Activated CD8-positive, alpha-beta T cell treated with anti-CD3 and anti-CD28 coated beads, Interleukin-2, amount 10 ng/mL, durations not matched to agents 7 days and 5 days (primary cell): Measurements from ENCODE around the gene HACL1. TPM values are rescaled to one million over a fixed set of nuclear protein-coding genes. Genes with fewer than 3 reads are reported as not detected.

Experiments
- ATAC-seq: fragments of 150-1000 bp; cut with Tn5 transposase; one replicate; pipeline ENCODE4 v1.10.0; 2021; ENCODE audit warnings: moderate library complexity
- CTCF ChIA-PET: fragments of 350-600 bp; sonication (Branson Sonifier 250); formaldehyde crosslinking; loops from one replicate; lab custom pipeline; 2021; ENCODE audit warnings: antibody characterized with exemption; lab: Charles Lee
- POLR2A ChIA-PET: fragments of 350-600 bp; sonication (Branson Sonifier 250); formaldehyde crosslinking; loops from one replicate; lab custom pipeline; 2021; ENCODE audit warnings: antibody characterized with exemption; lab: Charles Lee
- DNase-seq: peaks from one replicate; pipeline ENCODE4 v3.0.0-alpha.2; 2020
- H3K27ac Mint-ChIP-seq: one replicate; pipeline ENCODE4 v1.8.0; 2021; ENCODE audit warnings: mild to moderate bottlenecking, mixed read lengths
- H3K27me3 Mint-ChIP-seq: one replicate; pipeline ENCODE4 v1.8.0; 2021; ENCODE audit warnings: low read depth, mixed read lengths
- H3K36me3 Mint-ChIP-seq: one replicate; pipeline ENCODE4 v1.8.0; 2021; ENCODE audit warnings: low read depth, mixed read lengths
- H3K4me1 Mint-ChIP-seq: one replicate; pipeline ENCODE4 v1.8.0; 2021; ENCODE audit warnings: low read depth, mixed read lengths
- H3K4me3 Mint-ChIP-seq: one replicate; pipeline ENCODE4 v1.8.0; 2021; ENCODE audit warnings: mild to moderate bottlenecking, mixed read lengths
- H3K9me3 Mint-ChIP-seq: one replicate; pipeline ENCODE4 v1.8.0; 2022; ENCODE audit warnings: mixed read lengths; ENCODE audit not compliant: insufficient read depth
- total RNA-seq, 2 experiments: library from RNA; stranded (reverse); gene quantifications; one replicate each; pipeline ENCODE4 v1.2.3, GENCODE V29; 2021

Gene HACL1
- total RNA-seq, 2 experiments from 2014 or later, result 23.9 to 24.9 TPM

DNA sequence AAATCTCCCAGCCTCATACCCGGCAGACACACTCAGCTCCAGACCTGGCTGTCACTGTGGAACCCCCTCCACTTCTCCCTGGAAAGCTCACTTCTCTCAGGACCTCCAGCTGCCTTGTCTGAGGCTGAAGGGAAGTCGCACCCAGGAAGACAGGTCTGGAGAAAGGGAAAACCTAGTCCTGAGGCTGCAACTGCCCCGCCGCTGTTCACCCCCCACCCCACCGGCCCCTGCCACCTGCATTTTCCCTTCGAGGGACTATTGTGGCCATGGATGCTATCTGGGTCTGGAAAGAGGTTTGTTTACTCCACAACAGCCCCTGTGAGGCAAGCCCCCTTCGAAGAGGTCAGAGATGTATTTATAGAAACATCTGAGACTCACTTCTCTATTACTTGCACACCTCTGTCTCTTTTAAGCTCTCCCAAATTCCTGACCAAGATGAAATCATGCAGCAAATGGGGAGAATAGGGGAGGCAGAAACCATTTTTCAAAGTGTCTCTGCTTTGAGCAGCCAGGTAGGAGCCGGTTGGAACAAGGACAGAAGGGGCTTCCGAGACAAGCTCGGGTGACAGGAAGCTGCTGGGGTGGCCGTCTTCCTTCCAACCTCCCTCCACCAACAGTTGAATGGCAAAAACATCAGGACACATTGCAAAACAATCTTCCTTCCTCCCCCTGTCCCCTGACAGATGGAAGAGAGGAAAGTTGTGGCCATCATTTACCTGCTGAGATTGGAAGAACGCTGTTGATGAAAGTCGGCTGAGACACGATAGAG is 80.4 kb downstream of the HACL1 start:
- peaks cover 2% of the 10 kb centered on the region for H3K36me3 Mint-ChIP-seq
- DNase-seq (no peak), ATAC-seq (peak; percentile 36)
- H3K4me1 Mint-ChIP-seq, result peaks cover 26% of the 10 kb centered on the region
- H3K4me3 Mint-ChIP-seq, result peak overlapping the region; percentile 67
- H3K9me3 Mint-ChIP-seq, result no peaks in the 10 kb centered on the region
- POLR2A ChIA-PET, result no interaction called here
- peak overlapping the region; percentile 71 for H3K27ac Mint-ChIP-seq
- H3K27me3 Mint-ChIP-seq, result no peaks in the 10 kb centered on the region
- CTCF ChIA-PET, result interaction anchor here (1.1 to 1.4 kb wide), 4 partner anchors 15 to 44 kb away, joined by 3 to 7 read pairs (median 5); no protein-coding TSS in a partner anchor

DNA sequence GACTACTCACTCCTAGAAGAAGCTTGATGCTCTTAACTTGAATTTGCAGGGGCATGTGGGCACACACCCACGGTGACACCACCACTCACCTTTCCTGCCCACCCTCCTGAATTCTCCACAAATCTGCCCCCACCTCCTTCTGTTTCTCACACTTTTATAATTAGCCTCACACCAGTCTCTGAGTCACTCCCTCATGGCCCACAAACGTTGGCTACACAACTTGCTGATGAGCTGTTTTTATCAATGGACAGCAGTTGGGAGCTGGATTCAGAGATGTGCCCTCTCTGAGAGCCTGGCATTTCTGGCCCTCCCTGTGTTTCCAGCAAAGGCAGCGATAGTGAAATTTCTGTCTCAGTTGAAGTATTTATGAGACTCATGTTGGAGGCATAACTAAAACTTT is 81.2 kb downstream of the HACL1 start:
- DNase-seq, result no peak
- ChIA-PET CTCF (interaction anchor here (1.3 to 1.6 kb wide), 2 partner anchors 16 to 252 kb away, joined by 4 to 7 read pairs; no protein-coding TSS in a partner anchor), POLR2A (no interaction called here)
- no peak for ATAC-seq
- H3K4me1 Mint-ChIP-seq, result peaks cover 26% of the 10 kb centered on the region
- no peaks in the 10 kb centered on the region for H3K27me3 Mint-ChIP-seq
- peaks cover 2% of the 10 kb centered on the region for H3K36me3 Mint-ChIP-seq
- H3K27ac Mint-ChIP-seq, result peak overlapping the region; percentile 18
- peak overlapping the region; percentile 67 for H3K4me3 Mint-ChIP-seq
- H3K9me3 Mint-ChIP-seq, result no peaks in the 10 kb centered on the region

GRCh38 chr3:15519096-15519495 is 82.3 kb downstream of the HACL1 start:
- Mint-ChIP-seq H3K36me3 (peaks cover 2% of the 10 kb centered on the region), H3K27me3 (no peaks in the 10 kb centered on the region), H3K9me3 (no peaks in the 10 kb centered on the region), H3K4me1 (peaks cover 26% of the 10 kb centered on the region), H3K4me3 (no peak overlapping the region), H3K27ac (no peak overlapping the region)
- DNase-seq, result no peak
- ChIA-PET CTCF (interaction anchor here (1.6 kb wide), 1 partner anchor 251 kb away, joined by 4 read pairs; no protein-coding TSS in a partner anchor), POLR2A (no interaction called here)
- no peak for ATAC-seq

GRCh38 chr3:15514663-15515340 is 86.6 kb downstream of the HACL1 start:
- Mint-ChIP-seq H3K9me3 (no peaks in the 10 kb centered on the region), H3K27ac (no peak overlapping the region), H3K36me3 (no peaks in the 10 kb centered on the region), H3K4me1 (peaks cover 8% of the 10 kb centered on the region), H3K4me3 (no peak overlapping the region), H3K27me3 (no peaks in the 10 kb centered on the region)
- POLR2A ChIA-PET, result no interaction called here
- CTCF ChIA-PET, result interaction anchor here (0.9 kb wide), 1 partner anchor 9 kb away, joined by 3 read pairs; no protein-coding TSS in a partner anchor
- DNase-seq, result no peak
- ATAC-seq, result no peak

DNA sequence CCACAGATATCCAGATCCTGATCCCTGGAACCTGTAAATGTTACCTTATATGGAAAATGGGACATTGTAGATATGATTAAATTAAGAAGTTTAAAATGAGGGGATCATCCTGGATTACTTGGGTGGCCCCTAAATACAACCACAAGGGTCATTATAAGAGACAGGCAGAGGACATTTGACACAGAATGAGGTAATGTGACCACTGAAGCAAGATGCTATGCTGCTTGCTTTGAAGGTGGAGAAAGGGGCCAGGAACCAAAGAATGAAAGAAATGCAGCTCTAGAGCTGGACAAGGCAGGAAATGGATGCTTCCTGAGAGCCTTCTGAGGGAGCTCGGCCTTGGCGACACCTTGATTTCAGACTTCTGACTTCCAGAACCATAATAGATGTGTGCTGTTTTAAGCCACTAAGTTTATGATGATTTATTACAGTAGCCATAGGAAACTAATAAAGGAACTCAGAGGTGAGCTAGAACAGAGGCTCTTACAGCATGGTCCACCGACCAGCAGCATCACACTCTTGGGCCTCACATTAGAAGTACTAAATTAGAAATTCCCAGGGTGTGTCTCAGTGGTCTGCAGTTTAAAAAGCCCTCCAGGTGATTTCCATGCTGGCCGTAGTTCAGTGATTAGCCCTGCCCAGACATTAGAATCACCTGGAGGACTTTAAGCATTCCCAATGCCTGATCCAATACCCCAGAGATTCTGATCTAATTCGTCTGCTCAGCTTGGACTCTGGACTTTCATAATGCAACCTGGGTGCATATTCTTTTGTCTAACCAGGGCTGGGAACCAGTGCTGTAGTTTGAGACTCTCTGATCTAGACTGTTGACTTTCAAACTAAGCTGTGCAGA is 87.3 kb downstream of the HACL1 start:
- Mint-ChIP-seq H3K4me3 (no peak overlapping the region), H3K27ac (no peak overlapping the region), H3K4me1 (peaks cover 6% of the 10 kb centered on the region), H3K27me3 (no peaks in the 10 kb centered on the region), H3K36me3 (no peaks in the 10 kb centered on the region), H3K9me3 (no peaks in the 10 kb centered on the region)
- ATAC-seq (no peak), DNase-seq (no peak)
- ChIA-PET CTCF (interaction anchor here (0.9 kb wide), 1 partner anchor 9 kb away, joined by 3 read pairs; no protein-coding TSS in a partner anchor), POLR2A (no interaction called here)

- Mint-ChIP-seq H3K4me1 (peaks cover 6% of the 10 kb centered on the region), H3K27me3 (no peaks in the 10 kb centered on the region), H3K4me3 (no peak overlapping the region), H3K36me3 (no peaks in the 10 kb centered on the region), H3K27ac (no peak overlapping the region), H3K9me3 (no peaks in the 10 kb centered on the region)
- ATAC-seq (no peak), DNase-seq (no peak)
- ChIA-PET POLR2A (no interaction called here), CTCF (no interaction called here)
Measured at GRCh38 chr3:15513116-15513515, 88.3 kb downstream of the HACL1 start.

DNA sequence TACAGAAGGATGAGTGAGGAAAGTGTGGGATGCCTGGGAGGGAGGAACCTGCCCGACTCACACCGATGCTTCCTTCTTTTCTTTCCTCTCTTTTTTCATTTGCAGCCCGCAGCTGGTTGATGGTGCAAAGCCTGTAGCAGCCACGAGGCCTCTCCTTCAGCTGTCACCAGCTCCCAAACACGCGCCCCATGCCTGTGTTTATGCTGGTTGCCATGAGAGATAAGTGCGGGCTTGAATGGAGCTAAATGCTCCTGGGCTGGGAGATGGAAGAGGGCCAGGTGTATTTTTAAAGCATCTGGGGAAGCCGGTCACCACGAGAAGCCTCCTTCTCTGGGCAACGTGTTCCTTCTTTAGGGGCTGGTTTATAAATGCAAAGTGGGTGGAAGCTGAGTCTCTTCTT is 89.2 kb downstream of the HACL1 start:
- no peaks in the 10 kb centered on the region for H3K27me3 Mint-ChIP-seq
- no peaks in the 10 kb centered on the region for H3K36me3 Mint-ChIP-seq
- ATAC-seq (no peak), DNase-seq (no peak)
- POLR2A ChIA-PET, result no interaction called here
- CTCF ChIA-PET, result interaction anchor here (1.3 kb wide), 1 partner anchor 44 kb away, joined by 3 read pairs; no protein-coding TSS in a partner anchor
- peaks cover 6% of the 10 kb centered on the region for H3K4me1 Mint-ChIP-seq
- H3K9me3 Mint-ChIP-seq, result no peaks in the 10 kb centered on the region
- no peak overlapping the region for H3K4me3 Mint-ChIP-seq
- no peak overlapping the region for H3K27ac Mint-ChIP-seq

DNA sequence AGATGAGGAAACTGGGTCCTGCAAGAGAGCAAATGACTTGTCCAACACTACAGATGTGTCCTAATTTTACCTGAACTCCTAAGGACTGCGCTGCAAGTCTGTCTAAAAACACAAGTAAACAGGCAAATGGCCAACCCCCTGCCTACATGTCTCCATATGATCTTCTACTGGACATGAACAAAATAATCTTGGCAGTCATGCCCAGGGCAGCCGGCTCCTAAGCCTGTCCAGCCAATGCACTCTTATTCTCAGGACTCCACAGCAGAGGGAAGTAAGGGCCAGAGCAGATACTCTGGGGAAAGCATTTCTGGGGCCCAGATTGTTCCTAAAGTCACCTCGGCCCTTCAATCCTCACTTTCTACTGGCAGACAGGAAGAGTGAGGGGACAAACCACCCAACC is 90.2 kb downstream of the HACL1 start:
- DNase-seq, result no peak
- H3K4me1 Mint-ChIP-seq, result peaks cover 6% of the 10 kb centered on the region
- POLR2A ChIA-PET, result no interaction called here
- no peak for ATAC-seq
- no peaks in the 10 kb centered on the region for H3K36me3 Mint-ChIP-seq
- H3K27ac Mint-ChIP-seq, result no peak overlapping the region
- H3K4me3 Mint-ChIP-seq, result no peak overlapping the region
- H3K27me3 Mint-ChIP-seq, result no peaks in the 10 kb centered on the region
- no peaks in the 10 kb centered on the region for H3K9me3 Mint-ChIP-seq
- CTCF ChIA-PET, result no interaction called here

Other genes with a start within 250 kb of the HACL1 start
- gene METTL6, start 174.0 kb downstream of the HACL1 start, total RNA-seq, result 10 to 100 TPM; 18.2 to 20.6 TPM
- gene EAF1, start 174.0 kb downstream of the HACL1 start, total RNA-seq, result 10 to 100 TPM; 31.3 to 31.5 TPM
- gene COLQ, start 79.9 kb downstream of the HACL1 start, total RNA-seq, result 1 to 10 TPM; 5.3 to 6.0 TPM
- 1 to 10 TPM; 7.1 to 7.5 TPM for gene BTD, start 176 bp upstream of the HACL1 start, total RNA-seq
- gene ANKRD28, start 196.4 kb upstream of the HACL1 start, total RNA-seq, result 10 to 100 TPM; 30.7 to 37.7 TPM